Activated CD4-positive, alpha-beta T cell treated with anti-CD3 and anti-CD28 coated beads, Interleukin-2, amount 50 U/mL, for 4 hours (primary cell): ENCODE results near the gene SMAD3.
A peak's percentile ranks its signal among the peaks of the same experiment; 100 is the strongest.
"Not testable (repeated sequence)": the region's sequence is repeated elsewhere in the genome, so short reads cannot be mapped to it uniquely, and the experiment has no call there.

Source experiments
- DNase-seq, 2 experiments: peaks; one replicate each; pipeline ENCODE4 v3.0.0-alpha.2; 2020

SMAD3 gene

DNA sequence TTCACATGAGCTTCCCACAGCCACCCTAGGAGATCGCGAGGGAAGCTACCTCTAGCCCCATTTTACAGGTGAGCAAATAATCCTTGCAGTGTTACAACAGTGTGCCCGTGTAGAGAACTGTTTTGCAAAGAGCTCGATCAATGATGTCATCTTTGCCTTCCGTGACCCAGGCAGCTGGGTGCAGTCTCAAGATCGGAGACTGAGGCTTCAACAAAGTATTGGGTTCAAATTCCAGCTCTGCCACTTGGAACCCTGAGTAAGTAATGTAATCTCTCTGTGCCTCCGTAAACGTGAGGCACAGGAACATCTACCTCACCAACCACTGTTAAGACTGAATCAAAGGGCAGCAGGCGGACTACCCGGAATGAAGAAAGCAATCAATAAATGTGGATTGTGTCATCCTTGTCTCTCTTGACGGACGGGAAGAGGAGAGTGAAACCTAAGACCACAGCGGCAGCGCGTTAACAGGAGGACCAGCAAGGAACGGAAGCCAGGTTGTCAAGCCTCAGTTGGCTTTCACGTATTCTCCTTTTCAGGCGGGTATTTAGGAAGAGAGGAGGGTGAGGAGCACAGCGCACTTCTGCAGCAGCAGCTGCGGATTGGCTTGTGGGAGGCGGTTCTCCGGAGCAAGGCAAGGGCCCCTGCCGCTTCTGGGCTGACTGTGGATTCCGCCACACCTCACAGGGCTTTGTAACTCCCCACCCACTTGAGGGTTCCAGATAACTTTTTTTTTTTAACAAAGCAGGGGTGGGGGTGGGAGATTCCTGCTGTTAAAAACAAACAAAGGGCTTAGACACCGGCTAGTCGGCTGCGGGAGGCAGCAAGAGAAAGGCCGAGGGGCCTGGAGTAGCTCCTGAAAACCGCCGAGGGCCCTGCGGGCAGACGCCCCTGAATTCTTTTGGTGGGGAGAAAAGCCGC is 1.5 kb upstream of the SMAD3 start:
- DNase-seq, result peak; percentile 37 to 51

DNA sequence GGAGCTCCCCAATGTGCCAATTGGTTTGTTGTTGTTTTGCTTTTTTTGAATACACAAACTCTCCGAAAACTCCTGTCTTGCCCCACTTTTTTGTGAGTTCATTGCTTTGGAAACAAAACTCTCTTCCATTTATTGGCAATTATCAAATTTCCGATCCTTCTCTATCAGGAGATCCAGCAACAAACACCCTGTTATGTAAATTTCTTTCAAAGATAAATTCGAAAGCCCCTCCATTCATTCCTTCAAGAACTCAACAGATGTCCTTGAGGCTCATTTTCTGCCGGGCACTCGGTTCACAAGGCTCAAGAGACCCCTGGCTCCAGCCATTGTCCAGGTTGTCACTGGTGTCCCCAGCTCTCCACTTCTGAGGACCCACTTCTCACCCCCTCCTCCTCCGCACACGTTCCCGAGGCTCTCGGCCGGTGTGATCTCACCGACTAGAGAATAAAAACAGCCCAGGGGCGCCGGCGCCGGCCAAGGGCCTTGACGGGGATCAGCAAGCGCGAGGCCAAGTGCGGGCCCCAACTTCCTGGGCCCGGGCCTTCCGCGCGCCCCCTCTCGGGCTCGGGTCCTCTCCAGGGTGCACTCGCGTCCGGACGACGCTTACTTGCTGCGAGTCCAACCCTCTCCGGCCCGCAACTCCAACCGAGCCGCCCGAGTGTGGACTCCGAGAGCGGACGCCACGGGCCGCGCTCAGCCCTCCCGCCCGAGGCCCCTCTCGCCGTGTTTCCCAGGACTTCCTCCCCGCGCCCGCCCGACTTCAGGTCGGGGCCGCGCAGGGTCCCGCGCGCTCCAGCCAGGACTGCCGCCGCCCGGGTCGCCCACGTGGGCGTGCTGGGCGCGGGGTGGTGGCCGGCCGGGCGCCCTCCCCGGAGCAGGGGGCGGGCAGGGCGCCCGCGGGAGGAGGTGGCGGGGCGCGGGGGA is 533 bp upstream of the SMAD3 start:
- no peak for DNase-seq

- peak in 1 of 2 experiments; percentile 34 for DNase-seq
These were observed 898 bp downstream of the SMAD3 start for GRCh38 chr15:67066041-67066958.

DNA sequence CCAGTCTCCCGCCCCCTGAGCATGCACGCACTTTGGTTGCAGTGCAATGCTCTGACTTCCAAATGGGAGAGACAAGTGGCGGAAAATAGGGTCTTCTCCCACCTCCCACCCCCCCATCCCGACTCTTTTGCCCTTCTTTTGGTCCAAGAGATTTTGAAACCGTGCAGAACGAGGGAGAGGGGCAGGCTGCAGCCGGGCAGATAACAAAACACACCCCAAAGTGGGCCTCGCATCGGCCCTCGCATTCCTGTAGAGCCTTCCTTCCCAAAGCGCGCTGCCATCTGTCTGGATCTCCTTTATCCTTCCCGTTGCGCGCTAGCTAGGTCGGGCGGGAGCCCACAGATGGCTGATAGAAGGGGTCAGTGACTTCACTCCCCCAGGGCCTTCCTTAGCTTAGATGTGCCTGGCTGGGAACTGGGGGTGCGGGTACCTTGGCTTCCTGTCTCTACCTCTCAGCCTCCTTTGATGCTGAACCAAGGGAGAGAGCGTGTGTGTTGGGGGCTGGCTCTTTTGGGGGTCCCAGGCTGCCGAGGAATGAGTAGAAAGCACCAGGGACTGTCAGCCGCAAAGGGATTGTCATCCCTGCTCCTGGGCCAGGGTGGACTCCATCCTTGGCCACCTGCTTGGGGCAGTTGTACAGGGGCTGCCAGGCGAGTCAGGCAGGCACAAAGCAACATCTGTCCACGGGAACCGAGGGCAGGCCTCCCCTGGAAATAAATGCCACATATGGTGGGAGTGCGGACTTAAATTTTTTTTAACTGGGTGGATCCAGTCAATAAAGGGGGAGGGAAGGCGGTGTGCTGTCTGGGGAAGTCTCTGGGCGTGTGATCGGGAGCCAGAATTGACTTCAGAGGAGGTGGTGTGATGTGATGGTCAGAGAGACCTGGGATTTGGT is 1.8 kb downstream of the SMAD3 start:
- no peak for DNase-seq

GRCh38 chr15:67067930-67068551 is 2.6 kb downstream of the SMAD3 start:
- DNase-seq, result no peak

DNA sequence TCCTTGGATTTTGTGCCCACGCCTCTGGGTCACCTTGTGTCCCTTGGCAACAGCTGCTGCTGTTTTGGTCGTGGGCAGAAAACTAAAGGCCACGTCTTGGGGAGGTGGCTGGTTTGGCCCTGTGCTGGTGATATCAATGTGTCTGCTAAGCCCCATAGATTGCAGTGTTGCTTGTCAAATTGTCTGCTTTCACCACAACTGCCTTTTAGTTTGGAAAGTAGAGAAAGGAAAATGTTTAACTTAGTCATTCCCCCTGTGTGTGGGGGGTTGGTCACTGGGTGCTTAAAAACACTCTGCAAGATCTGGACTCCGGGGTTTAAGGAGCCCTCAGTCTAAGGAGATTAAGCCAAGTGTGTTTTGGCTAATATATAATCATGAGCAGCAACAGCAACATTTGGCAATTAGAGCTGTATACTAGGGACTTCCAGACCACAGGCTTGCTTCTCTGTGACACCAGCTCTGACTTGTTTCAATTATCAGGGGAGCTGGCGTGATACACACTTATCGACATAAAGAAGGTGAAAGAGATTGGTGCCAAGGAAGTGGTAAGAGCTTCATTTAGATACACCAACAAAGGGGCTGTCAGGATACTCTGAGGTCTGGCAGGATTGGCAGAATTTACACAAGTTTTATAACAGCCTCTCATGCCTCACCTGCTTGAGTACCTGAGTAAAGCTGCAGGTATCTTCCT is 3.5 kb downstream of the SMAD3 start:
- no peak for DNase-seq

DNA sequence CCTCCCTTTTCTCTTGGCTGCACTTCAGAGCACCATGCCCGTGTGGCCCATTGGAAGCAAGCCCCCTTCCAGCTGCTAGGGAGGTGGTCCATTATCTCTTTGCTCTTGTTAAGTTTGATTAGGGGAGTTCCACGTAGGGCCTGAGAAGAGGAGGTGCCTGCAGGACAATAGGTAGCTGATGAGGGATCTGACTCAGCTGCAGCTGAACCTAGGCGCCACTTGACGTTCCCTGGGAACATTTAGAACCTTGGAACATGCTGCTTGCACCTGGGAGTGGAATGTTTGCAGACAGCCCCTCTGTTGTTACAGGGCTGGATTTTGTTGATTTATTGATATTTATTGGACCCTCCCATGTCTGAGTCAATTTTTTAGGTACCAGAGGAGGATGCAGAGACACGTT is 4.7 kb downstream of the SMAD3 start:
- no peak for DNase-seq

DNA sequence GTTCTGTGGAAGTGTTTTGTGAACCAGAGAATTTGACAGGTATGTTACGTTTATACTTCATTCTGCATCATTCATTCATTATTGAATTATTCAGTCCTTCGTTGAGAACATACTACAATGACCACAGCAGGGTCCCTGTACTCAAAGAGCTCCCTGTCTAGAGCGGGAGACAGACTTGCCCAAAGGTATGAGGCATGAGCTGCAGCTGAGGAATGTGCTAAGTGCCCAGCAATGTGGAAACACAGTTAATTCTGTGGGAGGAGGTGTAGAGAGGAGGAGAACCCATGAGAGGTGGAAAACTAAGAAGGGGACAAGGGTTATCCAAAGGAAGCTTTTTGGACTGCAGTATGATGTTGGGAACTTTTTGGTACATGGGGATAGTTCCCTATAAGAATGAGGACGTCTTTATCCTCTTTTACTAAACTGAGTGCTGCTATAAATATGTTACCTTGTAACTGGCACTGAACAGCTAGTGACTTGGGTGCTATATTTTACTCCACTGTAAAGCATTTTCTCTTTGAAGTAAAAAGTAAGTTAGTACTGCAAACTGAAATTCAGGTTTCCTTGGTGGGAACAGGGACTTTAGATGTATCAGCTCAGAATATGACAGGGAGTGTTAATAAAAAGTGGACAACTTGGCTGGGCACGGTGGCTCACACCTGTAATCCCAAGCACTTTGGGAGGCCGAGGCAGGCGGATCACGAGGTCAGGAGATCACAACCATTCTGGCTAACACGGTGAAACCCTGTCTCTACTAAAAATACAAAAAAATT is 5.7 kb downstream of the SMAD3 start:
- no peak for DNase-seq

DNA sequence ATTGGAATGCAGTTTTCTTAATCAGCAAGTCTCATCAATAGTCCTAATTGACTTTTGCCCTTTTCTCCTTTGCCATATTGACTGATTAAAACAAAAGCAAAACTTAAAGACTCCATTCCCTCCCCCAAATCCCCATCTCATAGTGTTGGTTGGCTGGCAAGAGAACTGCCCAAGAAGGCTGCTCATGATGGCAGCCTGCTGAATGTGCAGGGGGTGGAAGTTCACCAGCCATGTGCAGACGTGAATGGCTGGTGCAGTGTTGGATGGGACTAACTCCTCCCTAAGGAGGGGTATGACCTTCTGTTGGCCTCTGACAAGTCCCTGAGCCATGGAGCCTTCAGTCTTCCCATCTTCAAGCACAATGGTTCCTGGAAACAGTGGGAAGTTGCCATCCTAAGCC is 7.0 kb downstream of the SMAD3 start:
- no peak for DNase-seq

DNA sequence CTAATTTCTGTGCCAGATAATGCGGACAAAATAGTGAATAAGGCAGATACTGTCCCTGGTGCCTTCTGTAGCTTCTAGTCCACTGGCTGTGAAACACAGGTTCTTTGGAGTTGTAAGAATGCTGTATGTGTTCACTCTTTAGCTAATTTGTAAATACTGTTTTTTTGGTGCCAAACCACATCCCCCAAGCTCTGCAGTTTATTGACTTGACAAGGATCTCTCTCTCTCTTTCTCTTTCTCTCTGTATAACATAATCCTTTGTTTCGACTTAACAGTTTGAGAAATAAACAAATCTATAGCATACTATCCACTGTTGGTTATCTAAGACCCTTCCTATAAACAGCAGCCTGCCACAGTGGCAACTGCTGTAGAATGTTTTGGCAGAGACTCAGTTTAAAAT is 7.6 kb downstream of the SMAD3 start:
- no peak for DNase-seq

DNA sequence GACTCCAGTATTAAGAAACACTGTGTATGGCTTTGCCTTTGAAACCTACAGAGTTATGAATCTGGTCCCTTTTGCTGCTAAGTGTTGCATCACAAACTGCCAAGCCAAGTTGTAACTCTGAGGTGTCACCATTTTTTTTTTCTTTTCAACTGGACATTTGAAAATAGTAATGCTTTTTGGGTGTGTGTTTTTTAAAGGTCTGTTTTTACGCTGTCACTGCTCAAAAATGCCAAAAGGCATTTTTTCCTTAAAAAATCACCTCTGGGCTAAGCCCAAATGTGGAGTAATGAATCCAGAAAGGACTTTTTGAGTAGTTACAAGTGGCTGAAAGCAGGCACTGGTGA is 9.5 kb downstream of the SMAD3 start:
- DNase-seq, result no peak

- DNase-seq, result not testable (repeated sequence)
These were observed 10.2 kb downstream of the SMAD3 start for GRCh38 chr15:67075555-67076135.

DNA sequence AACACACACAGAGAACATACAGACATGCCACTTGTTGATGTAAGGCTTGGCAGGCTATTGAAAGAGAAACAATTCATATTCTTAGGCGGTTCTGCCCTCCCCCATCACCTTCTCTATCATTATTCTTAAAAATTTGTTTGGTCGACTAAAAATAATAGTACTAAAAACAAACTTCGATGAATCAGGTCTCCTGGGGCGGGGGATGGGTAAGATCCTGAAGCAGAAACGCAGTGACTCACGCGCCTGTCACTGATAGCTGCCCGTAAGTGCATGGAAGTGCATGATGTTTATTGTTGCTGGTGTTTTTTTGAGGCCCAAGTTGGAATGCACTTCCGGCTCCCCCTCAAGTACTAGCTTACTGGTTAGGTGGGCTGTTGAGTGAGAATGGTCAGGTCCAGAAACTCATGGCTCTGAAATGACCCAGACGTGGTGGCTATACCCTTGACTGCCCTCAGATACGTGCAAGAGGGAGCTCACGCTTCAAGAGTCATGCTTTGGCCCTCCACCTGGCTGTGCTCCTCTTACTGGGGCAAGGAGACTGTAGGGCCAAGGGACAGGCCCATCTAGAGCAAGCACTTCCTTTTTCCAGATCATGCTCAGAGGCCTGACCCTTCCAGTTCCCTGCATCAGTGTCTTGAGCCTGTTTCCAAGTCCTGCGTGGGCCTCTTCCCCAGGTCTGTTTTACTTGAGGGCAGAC is 10.9 kb downstream of the SMAD3 start:
- peak in 1 of 2 experiments; percentile 42 for DNase-seq

DNA sequence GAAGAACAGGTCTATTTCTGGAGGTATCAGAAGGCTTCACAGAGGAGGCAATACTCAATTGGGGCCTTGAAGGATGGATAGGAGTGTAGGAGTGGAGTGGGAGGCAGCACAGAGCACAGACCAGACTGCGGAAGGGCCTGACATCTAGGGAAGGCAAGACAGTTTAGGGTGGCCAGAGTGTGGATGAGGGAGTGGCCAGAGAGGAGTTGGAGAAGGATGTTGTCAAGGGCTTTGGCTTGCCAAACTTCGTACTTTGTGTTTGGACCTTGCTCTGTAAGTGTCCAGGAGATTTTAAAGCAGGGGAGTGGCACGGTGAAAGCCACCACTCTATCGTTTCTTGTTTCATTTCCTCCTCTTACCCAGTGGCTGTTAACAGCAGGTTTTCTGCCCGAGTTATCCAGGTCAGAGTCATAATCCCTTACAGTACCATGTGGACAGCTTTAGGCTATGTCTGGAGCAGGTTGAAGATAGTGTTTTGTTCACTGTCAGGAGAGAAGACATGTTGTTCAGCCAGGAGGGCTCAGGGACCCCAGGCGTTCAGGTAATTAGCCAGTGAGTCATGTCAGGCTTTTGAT is 12.3 kb downstream of the SMAD3 start:
- DNase-seq, result no peak

DNA sequence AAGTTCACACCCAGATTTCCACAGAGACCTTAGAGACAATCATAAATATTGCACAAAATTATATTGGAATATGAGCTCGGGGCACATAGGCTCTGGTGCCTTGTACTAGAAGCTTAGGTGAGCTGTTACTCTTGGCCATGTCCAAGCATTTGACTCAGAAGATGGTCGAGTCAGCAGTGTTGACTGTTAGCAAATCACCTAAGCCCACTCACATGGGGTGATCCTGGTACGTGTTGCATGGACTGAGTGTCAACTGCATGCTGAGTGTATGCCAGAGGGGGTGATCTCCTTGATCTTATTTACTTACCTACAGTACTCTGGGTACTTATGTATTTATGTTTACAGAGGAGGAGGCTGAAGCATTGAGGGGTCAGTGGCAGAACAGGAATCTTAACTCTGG is 14.0 kb downstream of the SMAD3 start:
- no peak for DNase-seq

- no peak for DNase-seq
These were observed 14.9 kb downstream of the SMAD3 start for GRCh38 chr15:67080118-67080899.

GRCh38 chr15:67080900-67081431 is 15.6 kb downstream of the SMAD3 start:
- peak; percentile 61 to 67 for DNase-seq
